NCI-H1694 (cell line): ENCODE data around the gene NCOA3.

Experiments used
- DNase-seq: peaks from one replicate; lab custom pipeline; 2025; lab: John Stamatoyannopoulos, UW

The NCOA3 gene

DNA sequence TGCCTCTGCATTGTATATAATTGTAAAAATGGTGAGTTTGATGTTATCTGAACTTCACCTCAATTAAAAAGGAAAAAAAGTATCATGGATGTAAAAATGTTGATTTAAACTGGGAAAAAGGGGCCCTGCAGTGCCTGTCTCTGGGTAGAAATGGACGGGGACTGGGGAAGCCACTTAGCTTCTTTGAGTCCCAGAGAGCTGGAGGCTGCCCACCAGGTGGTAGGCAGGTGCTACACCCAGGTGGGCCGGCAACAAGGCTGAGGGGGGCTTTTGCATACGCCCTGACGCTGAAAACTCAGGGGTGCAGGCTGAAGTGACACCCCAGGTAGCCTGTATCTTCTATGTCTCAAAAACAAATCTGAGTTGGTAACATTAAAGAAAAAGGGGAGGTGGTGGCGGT lies 165.4 kb downstream of the NCOA3 start:
- DNase-seq, result no peak

DNA sequence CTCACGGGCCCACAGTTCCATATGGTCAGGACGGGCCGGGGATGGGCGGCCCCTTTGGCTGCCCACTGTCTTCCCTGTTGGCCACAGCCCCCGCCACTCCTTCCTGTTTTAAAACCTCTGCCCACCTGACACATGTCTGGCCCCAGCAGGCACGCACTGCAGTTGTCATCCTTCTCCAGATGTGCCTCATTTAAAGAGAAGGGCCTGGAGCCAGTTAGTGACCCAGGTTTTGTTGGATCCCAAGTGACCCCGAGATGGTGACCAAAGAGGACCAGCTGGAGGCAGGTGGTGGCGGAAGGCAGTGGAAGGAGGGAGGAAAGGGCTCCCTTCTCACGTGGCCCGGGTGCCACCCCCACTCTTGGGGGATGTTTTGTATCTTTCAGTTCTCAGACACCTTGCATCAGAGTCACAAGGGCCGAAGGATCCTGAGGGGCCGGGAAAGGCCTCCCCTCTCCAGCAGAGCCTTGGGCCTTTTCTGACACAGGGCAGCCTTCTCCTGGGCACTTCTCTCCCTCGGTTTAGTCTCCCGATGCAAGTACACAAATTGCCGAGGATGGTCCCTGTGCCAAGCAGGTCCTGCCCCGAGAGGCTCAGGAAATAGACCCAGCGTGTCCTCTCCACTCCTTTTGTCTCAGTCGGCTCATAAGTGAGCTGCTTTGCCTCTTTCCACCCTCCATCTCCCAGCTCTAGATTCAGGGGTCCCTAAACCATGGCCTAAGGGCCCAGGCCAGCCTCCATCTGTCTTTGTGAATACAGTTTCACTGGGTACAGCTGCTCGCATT lies 166.0 kb downstream of the NCOA3 start:
- no peak for DNase-seq

GRCh38 chr20:47668313-47669151 lies 166.8 kb downstream of the NCOA3 start:
- DNase-seq, result no peak

DNA sequence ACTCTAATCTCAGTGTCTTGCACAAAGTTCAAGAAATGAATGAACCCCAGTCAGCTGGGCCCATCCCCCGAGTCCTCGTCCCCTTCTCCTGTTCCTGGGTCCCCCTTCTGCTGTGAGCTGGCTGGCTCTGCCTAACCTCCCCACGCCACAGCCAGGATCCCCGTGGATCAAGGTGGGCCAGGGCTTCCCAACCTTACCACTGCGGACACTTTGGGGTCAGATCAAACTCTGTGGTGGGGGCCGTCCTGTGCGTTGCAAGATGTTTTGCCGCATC lies 167.4 kb downstream of the NCOA3 start:
- no peak for DNase-seq

- DNase-seq, result no peak
Measured at GRCh38 chr20:47669489-47669888, 167.8 kb downstream of the NCOA3 start.

DNA sequence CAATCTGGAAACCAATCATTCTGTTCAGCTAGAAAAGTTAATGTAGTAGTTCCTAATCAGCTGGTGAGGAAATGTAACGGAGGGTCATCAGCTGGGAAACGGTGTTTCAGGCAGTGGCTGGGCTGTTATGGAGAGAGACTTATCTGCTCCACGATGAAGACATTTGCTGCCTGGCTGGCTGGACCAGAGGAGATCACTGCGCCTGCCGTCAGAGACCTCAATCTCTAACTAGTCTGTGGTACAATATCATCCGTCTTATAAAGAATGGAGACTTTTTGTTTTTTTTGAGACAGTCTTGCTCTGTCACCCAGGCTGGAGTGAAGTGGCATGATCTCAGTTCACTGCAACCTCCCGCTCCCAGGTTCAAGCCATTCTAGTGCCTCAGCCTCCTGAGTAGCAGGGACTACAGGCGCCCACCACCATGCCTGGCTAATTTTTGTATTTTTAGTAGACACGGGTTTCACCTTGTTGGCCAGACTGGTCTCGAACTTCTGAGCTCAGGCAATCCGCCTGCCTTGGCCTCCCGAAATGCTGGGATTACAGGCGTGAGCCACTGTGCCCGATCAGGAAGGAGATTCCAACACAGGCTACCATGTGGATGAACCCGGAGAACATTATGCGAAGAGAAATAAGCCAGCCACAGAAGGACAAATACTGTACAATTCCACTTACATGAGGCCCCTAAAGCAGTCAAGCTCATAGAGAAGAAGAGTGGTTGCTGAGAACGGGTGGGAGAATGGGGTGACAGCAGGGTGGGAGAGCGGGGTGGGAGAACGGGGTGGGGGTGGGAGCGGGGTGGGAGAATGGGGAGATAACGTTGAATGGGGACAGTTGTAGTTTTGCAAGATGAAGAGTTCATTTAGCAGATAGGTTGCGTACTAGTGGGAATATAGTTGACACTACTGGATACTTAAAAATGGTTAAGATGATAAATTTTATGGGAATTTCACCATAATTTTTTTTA lies 168.5 kb downstream of the NCOA3 start:
- no peak for DNase-seq

DNA sequence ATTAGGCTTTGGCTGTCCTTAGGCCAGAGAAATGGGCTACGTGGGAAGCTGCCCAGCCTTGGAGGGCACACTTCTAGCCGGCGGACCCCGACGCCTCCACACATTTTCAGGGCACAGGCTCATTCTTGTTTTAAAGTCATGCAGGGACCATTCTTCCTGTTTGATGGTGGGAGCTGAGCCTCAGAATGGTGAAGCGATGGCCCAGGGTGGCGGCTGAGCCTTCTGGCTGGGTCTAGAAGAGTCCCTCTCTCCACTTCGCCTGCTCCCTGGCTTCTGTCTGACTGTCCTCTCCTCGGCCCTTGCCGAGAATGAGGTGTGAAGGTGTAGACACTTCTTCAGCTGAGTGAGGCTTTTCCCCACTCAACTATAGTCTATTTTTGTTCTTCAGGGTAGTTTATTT lies 169.2 kb downstream of the NCOA3 start:
- no peak for DNase-seq

GRCh38 chr20:47672166-47672565 lies 170.5 kb downstream of the NCOA3 start:
- no peak for DNase-seq

DNA sequence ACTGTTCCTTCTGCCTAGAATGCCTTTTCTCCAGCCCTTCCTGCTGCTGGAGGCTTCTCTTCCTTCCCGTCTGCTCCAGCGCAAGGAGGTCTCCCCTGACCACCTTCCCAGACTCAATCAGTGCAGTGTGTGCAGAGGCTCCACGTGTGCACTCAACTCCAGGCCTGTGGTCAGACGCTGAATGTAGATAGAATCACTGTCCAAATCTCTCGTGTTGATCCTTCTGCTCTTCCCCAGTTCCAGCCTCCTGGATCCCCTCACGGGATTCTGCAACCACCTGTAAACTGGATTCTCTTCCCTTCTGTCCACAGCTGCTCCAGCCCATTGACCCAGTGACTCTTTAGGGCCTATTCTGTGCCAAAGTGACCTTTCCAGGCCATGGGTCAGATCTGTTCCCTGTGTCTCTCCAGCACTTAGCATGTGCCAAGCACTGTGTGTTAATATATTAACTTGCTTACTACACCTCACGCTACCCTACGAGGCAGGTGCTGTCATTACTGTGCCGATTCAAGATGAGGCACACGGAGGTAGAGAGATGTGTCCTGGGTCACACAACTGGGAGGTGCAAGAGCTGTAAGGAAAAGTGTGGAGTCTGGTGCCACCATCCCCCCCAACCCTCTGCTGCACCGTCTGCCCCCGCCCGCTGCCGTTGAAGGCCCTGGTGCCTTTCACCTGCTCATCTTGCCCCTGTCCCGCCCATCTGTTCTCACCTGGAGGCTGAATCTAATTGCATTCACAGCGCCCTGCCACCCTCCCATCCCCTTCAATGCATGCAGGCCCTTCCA lies 171.4 kb downstream of the NCOA3 start:
- DNase-seq, result no peak

GRCh38 chr20:47673671-47673955 lies 171.9 kb downstream of the NCOA3 start:
- DNase-seq, result no peak

GRCh38 chr20:47674145-47674544 lies 172.5 kb downstream of the NCOA3 start:
- no peak for DNase-seq

GRCh38 chr20:47674686-47675085 lies 173.0 kb downstream of the NCOA3 start:
- no peak for DNase-seq

DNA sequence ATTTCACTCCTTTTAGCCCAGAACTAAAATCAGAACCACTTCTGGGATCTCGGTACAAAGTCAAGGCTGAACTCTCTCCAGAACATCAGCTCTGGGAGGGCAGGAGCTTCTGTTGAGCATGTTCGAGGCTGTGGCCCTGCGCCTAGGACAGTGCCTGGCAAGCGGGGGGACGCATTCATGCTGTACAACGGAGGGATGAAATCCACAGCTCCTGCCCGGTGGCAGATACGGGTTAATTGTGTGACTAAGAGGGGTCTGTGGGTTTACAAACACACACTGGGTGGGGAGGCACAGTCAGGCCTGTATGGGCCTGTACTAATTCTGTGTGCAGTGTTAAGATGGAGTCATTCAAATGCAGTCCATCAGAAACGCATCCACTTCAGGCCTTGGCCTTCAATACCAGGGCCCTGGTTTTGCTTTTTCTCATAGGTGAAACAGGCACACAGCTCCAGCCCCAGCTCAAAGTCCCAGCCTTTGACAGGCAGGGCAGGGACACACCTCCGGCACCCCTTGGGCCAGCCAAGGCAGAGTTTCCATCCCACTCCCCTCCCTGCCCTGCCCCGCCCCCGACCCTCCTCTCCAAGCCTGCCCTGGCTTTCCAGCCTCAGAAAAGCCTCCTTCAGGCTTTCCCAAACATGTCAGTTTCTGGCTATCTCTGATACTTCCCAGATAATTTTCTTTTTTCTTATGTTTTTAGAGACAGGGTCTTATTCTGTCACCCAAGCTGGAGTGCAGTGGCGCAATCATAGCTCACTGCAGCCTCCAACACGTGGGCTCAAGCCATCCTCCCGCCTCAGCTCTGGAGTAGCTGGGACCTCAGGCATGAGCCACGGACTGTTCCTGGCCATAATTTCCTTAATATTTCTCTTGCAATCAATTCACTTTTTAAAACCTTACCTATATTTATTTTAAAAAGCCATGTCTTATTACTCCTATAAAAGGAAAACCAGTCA lies 173.8 kb downstream of the NCOA3 start:
- no peak for DNase-seq

- DNase-seq, result no peak
Measured at GRCh38 chr20:47676219-47676721, 174.6 kb downstream of the NCOA3 start.

- no peak for DNase-seq
Measured at GRCh38 chr20:47676912-47677634, 175.4 kb downstream of the NCOA3 start.

DNA sequence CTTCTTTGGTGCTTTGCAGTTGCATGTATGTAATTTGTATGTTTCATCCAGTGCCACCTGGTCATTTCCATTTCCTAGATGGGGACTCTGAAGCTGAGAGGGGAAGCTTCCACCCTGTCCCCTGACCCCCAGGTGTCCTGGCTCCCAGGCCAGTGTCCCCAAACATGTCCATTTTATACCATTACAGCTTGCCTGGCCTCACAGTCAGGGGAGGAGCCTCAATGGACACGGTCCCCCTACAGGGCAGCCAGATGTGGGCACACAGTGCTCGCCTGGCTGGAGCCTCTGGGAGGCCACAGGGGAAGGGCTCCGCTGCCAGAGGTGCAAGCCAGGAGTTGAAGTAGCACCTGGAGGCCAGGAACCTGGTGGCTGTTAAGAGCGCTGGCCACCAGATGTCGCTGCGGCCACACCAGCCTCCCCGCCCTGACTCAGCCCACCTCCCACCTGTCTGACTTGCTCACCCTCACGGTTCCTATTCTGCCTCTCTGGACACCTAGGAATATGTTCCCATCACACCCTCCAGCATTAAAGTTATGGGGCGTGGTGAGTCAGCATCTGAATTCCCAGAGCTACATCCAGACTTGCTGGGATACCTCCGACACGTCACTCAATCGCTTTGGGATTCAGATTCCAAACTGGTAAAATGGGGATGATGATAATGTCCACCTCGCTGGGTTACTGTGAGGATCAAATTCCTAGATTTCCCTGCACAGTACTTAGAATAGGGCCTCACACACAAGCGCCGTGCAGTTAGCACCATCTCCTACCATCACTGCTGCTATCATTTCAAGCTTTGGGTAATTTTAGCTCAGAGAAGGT lies 176.2 kb downstream of the NCOA3 start:
- DNase-seq, result no peak

DNA sequence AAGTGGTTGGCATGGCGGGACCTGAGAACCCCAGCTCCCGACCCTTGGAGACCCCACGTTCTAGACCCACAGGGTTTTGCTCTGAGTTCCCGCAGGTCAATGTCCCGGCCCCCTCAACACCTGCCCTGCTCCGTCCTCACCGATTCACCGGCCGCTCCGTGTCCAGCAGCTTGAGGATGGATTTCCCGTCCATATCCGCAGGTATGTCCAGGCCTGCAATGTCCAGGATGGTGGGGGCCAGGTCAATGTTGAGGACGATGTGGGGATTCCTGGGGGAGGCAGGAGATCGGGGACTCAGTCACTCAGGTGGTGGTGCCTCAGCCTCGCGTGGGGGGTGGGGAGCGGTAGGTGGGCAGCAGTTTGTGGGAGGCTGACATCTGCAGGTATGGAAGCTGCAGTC lies 176.8 kb downstream of the NCOA3 start:
- no peak for DNase-seq

- DNase-seq, result no peak
Measured at GRCh38 chr20:47679462-47679861, 177.8 kb downstream of the NCOA3 start.
